Ovary (tissue), 3 donors: ENCODE data around the gene TXNDC12.

Experiments used
- POLR2A ChIP-seq: fragments of 450-650 bp; IDR thresholded peaks from one replicate; pipeline ENCODE4 v1.6.1; 2017; ENCODE audit warnings: antibody characterized with exemption, mild to moderate bottlenecking, moderate library complexity
- TF ChIP-seq, protein P1 (sequence below), 3 donors: fragments of 450-650 bp in 2 of 3; fragments of 200-600 bp in 1 of 3; IDR thresholded peaks; one replicate each; pipeline versions ENCODE4 v1.5.1 to v1.8.0; 2016 to 2022; ENCODE audit warnings: antibody characterized with exemption in 3 of 3, mild to moderate bottlenecking in 1 of 3
- donor health status: DM: no; HTN: no; CAD: no.

DNA sequence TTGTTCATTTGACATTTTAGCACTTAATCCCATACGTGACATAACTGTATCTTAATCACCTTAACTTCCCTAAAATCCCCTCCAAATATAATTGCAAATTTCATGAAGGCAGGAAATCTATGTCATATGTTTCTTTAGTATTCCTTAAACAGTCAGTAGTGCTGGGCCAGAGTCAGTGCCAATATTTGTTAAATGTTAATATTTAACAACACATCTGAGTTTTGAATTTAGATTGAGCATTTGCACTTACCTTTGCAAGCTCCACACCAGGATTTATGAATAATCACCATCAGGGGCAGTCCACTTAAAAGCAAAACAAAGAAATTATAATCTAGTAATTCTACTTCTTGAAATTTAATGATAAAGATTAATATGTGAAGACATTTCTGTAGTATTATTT lies 26.7 kb downstream of the TXNDC12 start:
- TF ChIP-seq, protein P1, sequence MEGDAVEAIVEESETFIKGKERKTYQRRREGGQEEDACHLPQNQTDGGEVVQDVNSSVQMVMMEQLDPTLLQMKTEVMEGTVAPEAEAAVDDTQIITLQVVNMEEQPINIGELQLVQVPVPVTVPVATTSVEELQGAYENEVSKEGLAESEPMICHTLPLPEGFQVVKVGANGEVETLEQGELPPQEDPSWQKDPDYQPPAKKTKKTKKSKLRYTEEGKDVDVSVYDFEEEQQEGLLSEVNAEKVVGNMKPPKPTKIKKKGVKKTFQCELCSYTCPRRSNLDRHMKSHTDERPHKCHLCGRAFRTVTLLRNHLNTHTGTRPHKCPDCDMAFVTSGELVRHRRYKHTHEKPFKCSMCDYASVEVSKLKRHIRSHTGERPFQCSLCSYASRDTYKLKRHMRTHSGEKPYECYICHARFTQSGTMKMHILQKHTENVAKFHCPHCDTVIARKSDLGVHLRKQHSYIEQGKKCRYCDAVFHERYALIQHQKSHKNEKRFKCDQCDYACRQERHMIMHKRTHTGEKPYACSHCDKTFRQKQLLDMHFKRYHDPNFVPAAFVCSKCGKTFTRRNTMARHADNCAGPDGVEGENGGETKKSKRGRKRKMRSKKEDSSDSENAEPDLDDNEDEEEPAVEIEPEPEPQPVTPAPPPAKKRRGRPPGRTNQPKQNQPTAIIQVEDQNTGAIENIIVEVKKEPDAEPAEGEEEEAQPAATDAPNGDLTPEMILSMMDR (IDR thresholded peaks at IDR 0.05) = no peak
- no peak for TF ChIP-seq POLR2A
